Rectal smooth muscle tissue (tissue), 1 donor: ENCODE results near the gene REV3L.
"Not testable (repeated sequence)": the region's sequence is repeated elsewhere in the genome, so short reads cannot be mapped to it uniquely, and the experiment has no call there.

Experiments
- H3K27ac ChIP-seq: one replicate; pipeline ENCODE4 v1.7.0; 2013; ENCODE audit warnings: low read depth, low read length, inconsistent platforms
- H3K27me3 ChIP-seq: one replicate; pipeline ENCODE4 v1.7.0; 2013; ENCODE audit warnings: low read length; ENCODE audit not compliant: control insufficient read depth, insufficient read depth
- H3K36me3 ChIP-seq: one replicate; pipeline ENCODE4 v1.7.0; 2013; ENCODE audit warnings: low read length; ENCODE audit not compliant: control insufficient read depth, insufficient read depth
- H3K4me1 ChIP-seq: one replicate; pipeline ENCODE4 v1.7.0; 2013; ENCODE audit warnings: low read length; ENCODE audit not compliant: control insufficient read depth, insufficient read depth
- H3K4me3 ChIP-seq: one replicate; pipeline ENCODE4 v1.7.0; 2013; ENCODE audit warnings: low read length
- H3K9ac ChIP-seq: one replicate; pipeline ENCODE4 v1.7.0; 2013; ENCODE audit warnings: low read length

The REV3L gene

DNA sequence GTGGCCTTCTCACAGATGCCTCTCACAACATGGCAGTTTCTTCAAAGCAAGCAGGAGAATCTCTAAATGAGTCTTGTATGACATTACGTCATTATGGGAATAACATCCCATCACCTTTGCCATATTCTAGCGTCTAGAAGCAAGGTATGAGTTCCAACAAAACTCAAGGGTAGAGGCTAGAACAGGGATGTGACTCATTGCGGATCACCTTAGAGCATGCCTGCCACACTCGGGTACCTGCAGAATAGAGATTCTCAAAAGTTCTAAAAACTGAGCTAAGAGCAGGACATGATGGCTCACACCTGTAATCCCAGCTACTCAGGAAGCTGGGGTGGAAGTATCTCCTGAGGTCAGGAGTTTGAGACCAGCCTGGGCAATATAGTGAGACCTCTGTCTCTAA lies 212.9 kb downstream of the REV3L start:
- H3K36me3 ChIP-seq = peaks cover 13% of the 10 kb centered on the region
- no peak overlapping the region for H3K4me3 ChIP-seq
- no peak overlapping the region for H3K27ac ChIP-seq
- H3K27me3 ChIP-seq = no peaks in the 10 kb centered on the region
- H3K9ac ChIP-seq = no peak overlapping the region
- H3K4me1 ChIP-seq = no peaks in the 10 kb centered on the region

- Histone ChIP-seq H3K4me1 (no peaks in the 10 kb centered on the region), H3K36me3 (peaks cover 13% of the 10 kb centered on the region), H3K27ac (no peak overlapping the region), H3K27me3 (no peaks in the 10 kb centered on the region), H3K4me3 (no peak overlapping the region), H3K9ac (no peak overlapping the region)
Measured at GRCh38 chr6:111269401-111269970, 213.5 kb downstream of the REV3L start.

DNA sequence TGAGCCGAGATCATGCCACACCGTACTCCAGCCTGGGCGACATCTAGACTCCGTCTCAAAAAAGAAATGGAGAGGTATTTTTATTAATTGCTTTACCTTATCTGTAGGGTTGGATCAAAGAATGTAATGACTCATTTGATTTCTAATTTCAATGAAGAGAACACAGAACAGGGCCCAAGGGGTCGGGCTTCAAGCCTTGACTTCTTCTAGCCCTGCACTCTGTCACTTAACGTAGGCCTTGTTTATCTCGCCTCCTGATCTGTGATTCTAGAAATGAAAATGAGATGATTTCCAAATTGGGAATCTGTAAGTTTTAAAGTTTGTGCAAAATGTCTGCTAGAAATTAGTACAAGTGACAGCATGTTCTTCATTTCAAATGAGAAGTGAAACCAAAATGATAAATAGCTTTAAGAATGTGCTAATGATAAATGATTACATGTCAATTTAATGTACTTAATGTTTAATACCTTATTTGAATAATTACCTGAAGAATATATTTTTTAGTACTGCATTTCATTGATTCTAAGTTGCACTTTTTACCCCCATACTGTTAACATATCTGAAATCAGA lies 215.2 kb downstream of the REV3L start:
- H3K9ac ChIP-seq = no peak overlapping the region
- H3K4me3 ChIP-seq = no peak overlapping the region
- H3K27ac ChIP-seq = no peak overlapping the region
- peaks cover 13% of the 10 kb centered on the region for H3K36me3 ChIP-seq
- no peaks in the 10 kb centered on the region for H3K27me3 ChIP-seq
- H3K4me1 ChIP-seq = no peaks in the 10 kb centered on the region

DNA sequence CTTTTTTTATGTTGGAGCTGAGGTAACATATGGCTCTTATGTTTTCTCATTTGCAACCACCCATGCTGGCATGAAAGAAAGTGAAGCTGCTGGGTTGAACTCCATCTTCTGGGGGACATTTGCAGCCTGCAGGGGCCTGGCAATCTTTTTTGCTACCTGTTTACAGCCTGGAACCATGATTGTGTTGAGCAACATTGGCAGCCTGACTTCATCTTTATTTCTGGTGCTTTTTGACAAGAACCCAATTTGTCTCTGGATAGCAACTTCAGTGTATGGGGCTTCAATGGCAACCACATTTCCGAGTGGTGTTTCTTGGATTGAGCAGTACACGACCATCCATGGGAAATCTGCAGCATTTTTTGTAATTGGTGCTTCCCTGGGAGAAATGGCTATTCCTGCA lies 216.7 kb downstream of the REV3L start:
- Histone ChIP-seq H3K4me1 (no peaks in the 10 kb centered on the region), H3K27me3 (no peaks in the 10 kb centered on the region), H3K9ac (no peak overlapping the region), H3K4me3 (no peak overlapping the region), H3K27ac (no peak overlapping the region), H3K36me3 (peaks cover 13% of the 10 kb centered on the region)

DNA sequence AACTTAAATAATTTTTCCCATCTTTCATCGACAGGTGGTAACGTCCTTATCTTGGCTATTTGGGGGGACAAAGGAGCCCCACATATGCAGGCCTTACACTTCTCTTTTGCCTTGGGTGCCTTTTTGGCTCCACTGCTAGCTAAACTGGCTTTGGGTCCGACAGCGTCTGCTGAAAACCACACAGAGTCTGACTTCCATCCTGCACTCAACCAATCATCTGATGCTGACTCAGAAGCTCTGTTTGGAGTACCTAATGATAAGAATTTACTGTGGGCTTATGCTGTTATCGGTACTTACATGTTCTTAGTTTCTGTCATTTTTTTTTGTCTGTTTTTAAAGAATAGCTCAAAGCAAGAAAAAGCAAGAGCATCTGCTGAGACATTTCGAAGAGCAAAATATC lies 217.2 kb downstream of the REV3L start:
- no peaks in the 10 kb centered on the region for H3K27me3 ChIP-seq
- no peak overlapping the region for H3K4me3 ChIP-seq
- H3K4me1 ChIP-seq = no peaks in the 10 kb centered on the region
- H3K9ac ChIP-seq = no peak overlapping the region
- H3K36me3 ChIP-seq = peaks cover 13% of the 10 kb centered on the region
- H3K27ac ChIP-seq = no peak overlapping the region

GRCh38 chr6:111263837-111264236 lies 219.2 kb downstream of the REV3L start:
- no peak overlapping the region for H3K4me3 ChIP-seq
- H3K36me3 ChIP-seq = peaks cover 13% of the 10 kb centered on the region
- no peak overlapping the region for H3K9ac ChIP-seq
- H3K4me1 ChIP-seq = peaks cover 2% of the 10 kb centered on the region
- no peak overlapping the region for H3K27ac ChIP-seq
- no peaks in the 10 kb centered on the region for H3K27me3 ChIP-seq

- no peak overlapping the region for H3K9ac ChIP-seq
Measured at GRCh38 chr6:111260570-111261298, 222.3 kb downstream of the REV3L start.

DNA sequence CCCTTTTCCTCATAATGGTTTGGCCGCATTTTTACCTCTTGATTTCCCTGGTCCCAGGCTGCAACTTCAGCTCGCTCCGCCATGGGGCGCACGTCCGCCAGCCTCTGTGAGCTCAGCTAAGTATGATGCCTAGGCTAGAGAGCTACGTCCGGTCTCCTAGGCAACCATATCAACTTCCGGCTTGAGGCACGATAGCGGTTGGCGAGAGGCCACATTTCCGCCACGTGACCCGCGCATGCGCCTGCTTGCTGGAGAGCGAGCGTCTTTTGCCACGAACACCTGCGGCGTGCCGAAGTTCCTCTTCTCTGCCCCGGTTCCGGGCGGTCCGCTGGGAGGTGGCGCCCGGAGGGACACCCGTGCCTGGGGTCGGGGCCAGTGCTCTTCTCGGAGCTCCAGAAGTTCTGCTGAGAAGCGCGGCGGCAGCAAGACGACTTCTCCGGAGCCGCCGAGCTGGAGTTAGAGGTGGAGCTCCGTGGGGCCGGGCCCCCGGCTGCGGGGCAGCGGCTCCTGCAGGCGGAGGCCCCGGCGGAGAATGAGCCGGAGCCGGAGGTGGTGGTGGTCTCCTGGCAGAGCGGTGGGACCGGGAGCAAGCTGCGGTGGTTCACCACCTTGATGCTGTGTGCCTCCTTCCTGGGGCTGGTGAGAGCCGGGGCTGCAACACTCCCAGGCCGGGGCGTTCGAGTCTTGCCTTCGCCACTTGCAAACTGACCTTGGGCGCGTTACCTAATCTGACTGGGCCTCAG lies 223.8 kb downstream of the REV3L start:
- H3K4me1 ChIP-seq = peaks cover 2% of the 10 kb centered on the region
- peak overlapping the region; percentile 84 for H3K27ac ChIP-seq
- peaks cover 4% of the 10 kb centered on the region for H3K36me3 ChIP-seq
- H3K9ac ChIP-seq = peak overlapping the region; percentile 92
- peak overlapping the region; percentile 92 for H3K4me3 ChIP-seq
- no peaks in the 10 kb centered on the region for H3K27me3 ChIP-seq

More at GRCh38 chr6:111260570-111261298, 222.3 kb downstream of the REV3L start:
- Histone ChIP-seq H3K27ac (no peak overlapping the region), H3K36me3 (peaks cover 4% of the 10 kb centered on the region), H3K4me1 (peaks cover 2% of the 10 kb centered on the region), H3K27me3 (no peaks in the 10 kb centered on the region), H3K4me3 (no peak overlapping the region)

GRCh38 chr6:111258615-111259088 lies 224.4 kb downstream of the REV3L start:
- peaks cover under 1% of the 10 kb centered on the region for H3K36me3 ChIP-seq
- H3K4me3 ChIP-seq = peak overlapping the region; percentile 92
- peaks cover 2% of the 10 kb centered on the region for H3K4me1 ChIP-seq
- H3K27me3 ChIP-seq = no peaks in the 10 kb centered on the region
- H3K27ac ChIP-seq = peak overlapping the region; percentile 84
- H3K9ac ChIP-seq = no peak overlapping the region

- H3K4me3 ChIP-seq = no peak overlapping the region
- no peak overlapping the region for H3K27ac ChIP-seq
- H3K27me3 ChIP-seq = no peaks in the 10 kb centered on the region
- peaks cover 2% of the 10 kb centered on the region for H3K4me1 ChIP-seq
- H3K36me3 ChIP-seq = no peaks in the 10 kb centered on the region
- no peak overlapping the region for H3K9ac ChIP-seq
Measured at GRCh38 chr6:111258010-111258409, 225.0 kb downstream of the REV3L start.

- Histone ChIP-seq H3K9ac (no peak overlapping the region), H3K36me3 (no peaks in the 10 kb centered on the region), H3K4me3 (no peak overlapping the region), H3K4me1 (peaks cover 2% of the 10 kb centered on the region), H3K27me3 (no peaks in the 10 kb centered on the region), H3K27ac (no peak overlapping the region)
Measured at GRCh38 chr6:111256646-111257045, 226.4 kb downstream of the REV3L start.

DNA sequence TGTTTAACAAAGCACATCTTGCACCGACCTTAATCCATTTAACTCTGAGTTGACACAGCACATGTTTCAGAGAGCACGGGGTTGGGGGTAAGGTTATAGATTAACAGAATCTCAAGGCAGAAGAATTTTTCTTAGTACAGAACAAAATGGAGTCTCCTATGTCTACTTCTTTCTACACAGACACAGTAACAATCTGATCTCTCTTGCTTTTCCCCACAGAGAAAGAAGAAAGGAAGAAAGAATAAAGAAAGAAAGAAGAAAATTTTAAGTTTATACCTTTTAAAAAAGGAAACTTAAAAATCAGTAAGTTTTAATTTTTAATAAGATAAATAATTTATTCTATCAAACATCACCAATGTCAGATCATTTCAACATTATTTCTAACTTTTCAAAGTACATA lies 227.2 kb downstream of the REV3L start:
- not testable (repeated sequence) for H3K27me3 ChIP-seq, H3K36me3 ChIP-seq

More for the DNA sequence above, 227.2 kb downstream of the REV3L start:
- not testable (repeated sequence) for H3K4me1 ChIP-seq, H3K4me3 ChIP-seq, H3K27ac ChIP-seq, H3K9ac ChIP-seq
